ENCODE measurements around the gene RNF5. TPM values are rescaled to one million over a fixed set of nuclear protein-coding genes. Genes with fewer than 3 reads are reported as not detected.

RNF5 gene
- total and polyA plus RNA-seq, 9 of the 15 experiments (the other 6 are each of a cell fraction or from before 2014, with no cell fraction given): 62.2 to 245 (median 129) TPM

- TF ChIP-seq GTF3C2 (IDR thresholded peaks at IDR 0.05; ENCODE audit: borderline replicate concordance, extremely low read depth, insufficient read length) (no peak), ZNF778 (CRISPR knock-in tag; IDR thresholded peaks at IDR 0.05) (no peak), KDM5B (IDR thresholded peaks at IDR 0.05; ENCODE audit: insufficient replicate concordance, low read depth, low read length) (peak; percentile 27), RBM22 (IDR thresholded peaks at IDR 0.05; ENCODE audit: low read depth, low read length, poor library complexity, severe bottlenecking) (no peak), RHOXF2B (CRISPR knock-in tag; conservative IDR thresholded peaks at IDR 0.05) (no peak), ZNF740 (CRISPR knock-in tag; IDR thresholded peaks at IDR 0.05) (no peak), ZNF740 (tag; IDR thresholded peaks at IDR 0.05) (0 out of 4 replicates have a peak, but pooled peaks of 1 of the 2 experiments have one; percentile 33), ATF1 (CRISPR knock-in tag; IDR thresholded peaks at IDR 0.05) (no peak), ATF1 (tag; IDR thresholded peaks at IDR 0.05) (peak; percentile 47), PHF21A (IDR thresholded peaks at IDR 0.05; ENCODE audit: borderline replicate concordance, low read depth) (no peak), BRF1 (IDR thresholded peaks at IDR 0.05; ENCODE audit: borderline replicate concordance, extremely low read depth, insufficient read length) (no peak), HBP1 (CRISPR knock-in tag; IDR thresholded peaks at IDR 0.05) (peak; percentile 83; the same call in 1 of the 2 replicates)
- TF ChIP-seq, protein P1, sequence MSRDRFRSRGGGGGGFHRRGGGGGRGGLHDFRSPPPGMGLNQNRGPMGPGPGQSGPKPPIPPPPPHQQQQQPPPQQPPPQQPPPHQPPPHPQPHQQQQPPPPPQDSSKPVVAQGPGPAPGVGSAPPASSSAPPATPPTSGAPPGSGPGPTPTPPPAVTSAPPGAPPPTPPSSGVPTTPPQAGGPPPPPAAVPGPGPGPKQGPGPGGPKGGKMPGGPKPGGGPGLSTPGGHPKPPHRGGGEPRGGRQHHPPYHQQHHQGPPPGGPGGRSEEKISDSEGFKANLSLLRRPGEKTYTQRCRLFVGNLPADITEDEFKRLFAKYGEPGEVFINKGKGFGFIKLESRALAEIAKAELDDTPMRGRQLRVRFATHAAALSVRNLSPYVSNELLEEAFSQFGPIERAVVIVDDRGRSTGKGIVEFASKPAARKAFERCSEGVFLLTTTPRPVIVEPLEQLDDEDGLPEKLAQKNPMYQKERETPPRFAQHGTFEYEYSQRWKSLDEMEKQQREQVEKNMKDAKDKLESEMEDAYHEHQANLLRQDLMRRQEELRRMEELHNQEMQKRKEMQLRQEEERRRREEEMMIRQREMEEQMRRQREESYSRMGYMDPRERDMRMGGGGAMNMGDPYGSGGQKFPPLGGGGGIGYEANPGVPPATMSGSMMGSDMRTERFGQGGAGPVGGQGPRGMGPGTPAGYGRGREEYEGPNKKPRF (IDR thresholded peaks at IDR 0.05; ENCODE audit: low read depth, low read length): no peak
- TF ChIP-seq, protein P2, sequence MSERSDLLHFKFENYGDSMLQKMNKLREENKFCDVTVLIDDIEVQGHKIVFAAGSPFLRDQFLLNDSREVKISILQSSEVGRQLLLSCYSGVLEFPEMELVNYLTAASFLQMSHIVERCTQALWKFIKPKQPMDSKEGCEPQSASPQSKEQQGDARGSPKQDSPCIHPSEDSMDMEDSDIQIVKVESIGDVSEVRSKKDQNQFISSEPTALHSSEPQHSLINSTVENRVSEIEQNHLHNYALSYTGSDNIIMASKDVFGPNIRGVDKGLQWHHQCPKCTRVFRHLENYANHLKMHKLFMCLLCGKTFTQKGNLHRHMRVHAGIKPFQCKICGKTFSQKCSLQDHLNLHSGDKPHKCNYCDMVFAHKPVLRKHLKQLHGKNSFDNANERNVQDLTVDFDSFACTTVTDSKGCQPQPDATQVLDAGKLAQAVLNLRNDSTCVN (CRISPR knock-in tag; IDR thresholded peaks at IDR 0.05): 0 out of 2 replicates have a peak, but pooled peaks have one; percentile 20
- TF ChIP-seq, protein P3, sequence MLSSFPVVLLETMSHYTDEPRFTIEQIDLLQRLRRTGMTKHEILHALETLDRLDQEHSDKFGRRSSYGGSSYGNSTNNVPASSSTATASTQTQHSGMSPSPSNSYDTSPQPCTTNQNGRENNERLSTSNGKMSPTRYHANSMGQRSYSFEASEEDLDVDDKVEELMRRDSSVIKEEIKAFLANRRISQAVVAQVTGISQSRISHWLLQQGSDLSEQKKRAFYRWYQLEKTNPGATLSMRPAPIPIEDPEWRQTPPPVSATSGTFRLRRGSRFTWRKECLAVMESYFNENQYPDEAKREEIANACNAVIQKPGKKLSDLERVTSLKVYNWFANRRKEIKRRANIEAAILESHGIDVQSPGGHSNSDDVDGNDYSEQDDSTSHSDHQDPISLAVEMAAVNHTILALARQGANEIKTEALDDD (IDR thresholded peaks at IDR 0.05): no peak
Measured at GRCh38 chr6:32175711-32176475, 2.3 kb upstream of the RNF5 start, which contains the start of gene AGPAT1 (continued).

Data from K562 (cell line).